Right atrium auricular region (tissue), 2 donors: Measurements from ENCODE around the gene ETV2. TPM values are rescaled to one million over a fixed set of nuclear protein-coding genes. Genes with fewer than 3 reads are reported as not detected.

Experiments used
- DNase-seq: peaks from one replicate; pipeline ENCODE4 v3.0.0-alpha.2; 2019; ENCODE audit warnings: low spot score
- H3K27ac ChIP-seq, 2 donors: fragments of 200-600 bp; sonication (generic); 1 replicate in 1 of 2; 2 replicates in 1 of 2; pipeline ENCODE4 v1.5.1; 2016 to 2019
- H3K27me3 ChIP-seq, 2 donors: fragments of 200-600 bp; sonication (generic); one replicate each; pipeline versions ENCODE4 v1.5.1 to v1.6.0; 2017 to 2019
- H3K36me3 ChIP-seq: fragments of 200-600 bp; sonication (generic); one replicate; pipeline ENCODE4 v1.5.1; 2016
- H3K4me1 ChIP-seq, 2 donors: fragments of 200-600 bp; sonication (generic); one replicate each; pipeline versions ENCODE4 v1.5.1 to v1.6.0; 2017 to 2019
- H3K4me3 ChIP-seq, 2 donors: fragments of 200-600 bp; sonication (generic); 1 replicate in 1 of 2; 2 replicates in 1 of 2; pipeline ENCODE4 v1.5.1; 2017 to 2019; ENCODE audit warnings: mild to moderate bottlenecking in 1 of 2, moderate library complexity in 1 of 2
- H3K9me3 ChIP-seq, 2 donors: fragments of 200-600 bp; sonication (generic); one replicate each; pipeline ENCODE4 v1.5.1; 2019
- total RNA-seq, 2 donors: library from RNA; depleted of rRNA; stranded (reverse); fragments of >200 nt; gene quantifications; one replicate each; pipeline ENCODE4 v1.1.0, GENCODE V29; 2016
- TF ChIP-seq, protein P1 (sequence below), 2 donors: fragments of 200-600 bp; sonication (generic); IDR thresholded peaks; one replicate each; pipeline ENCODE4 v1.5.1; 2019; ENCODE audit warnings: antibody characterized with exemption in 2 of 2

ETV2 gene
- total RNA-seq, 2 donors from 2014 or later: 1.2 TPM; not detected in 1

DNA sequence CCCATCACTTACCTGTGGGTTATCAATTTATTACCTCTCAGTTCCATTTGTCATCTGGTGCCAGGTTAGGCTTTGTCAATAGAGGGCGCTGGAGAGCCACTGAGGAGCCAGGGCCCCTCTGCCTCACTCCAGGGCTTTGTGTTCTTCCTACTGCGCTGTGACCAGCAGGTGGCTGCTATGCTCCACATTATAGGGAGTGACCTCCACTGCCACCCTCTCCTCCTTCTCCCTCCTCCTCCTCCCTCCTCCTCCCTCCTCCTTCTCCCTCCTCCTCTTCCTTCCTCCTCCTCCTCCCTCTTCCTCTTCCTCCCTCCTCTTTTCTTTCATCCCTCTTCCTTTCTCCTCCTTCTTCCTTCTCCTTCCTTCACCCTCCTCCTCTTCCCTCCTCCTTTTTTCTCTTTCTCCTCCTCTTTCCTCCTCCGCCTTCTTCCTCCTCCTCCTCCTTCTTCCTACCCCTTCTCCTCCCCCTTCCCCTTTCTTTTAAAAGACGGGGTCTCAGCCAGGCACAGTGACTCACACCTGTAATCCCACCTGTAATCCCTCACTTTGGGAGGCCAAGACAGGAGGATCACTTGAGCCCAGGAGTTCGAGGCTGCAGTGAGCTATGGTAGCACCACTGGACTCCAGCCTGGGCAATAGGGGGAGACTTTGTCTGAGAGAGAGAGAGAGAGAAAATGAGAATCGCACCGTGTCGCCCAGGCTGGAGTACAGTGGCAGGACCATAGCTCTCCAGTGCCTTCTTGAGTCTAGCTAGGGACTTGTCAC is 52.5 kb downstream of the ETV2 start:
- DNase-seq: peak; percentile 84
- no peaks in the 10 kb centered on the region for H3K36me3 ChIP-seq
- no peaks in the 10 kb centered on the region for H3K27me3 ChIP-seq
- H3K9me3 ChIP-seq: no peaks in the 10 kb centered on the region
- H3K27ac ChIP-seq: no peak overlapping the region
- H3K4me1 ChIP-seq: no peaks in the 10 kb centered on the region
- TF ChIP-seq, protein P1, sequence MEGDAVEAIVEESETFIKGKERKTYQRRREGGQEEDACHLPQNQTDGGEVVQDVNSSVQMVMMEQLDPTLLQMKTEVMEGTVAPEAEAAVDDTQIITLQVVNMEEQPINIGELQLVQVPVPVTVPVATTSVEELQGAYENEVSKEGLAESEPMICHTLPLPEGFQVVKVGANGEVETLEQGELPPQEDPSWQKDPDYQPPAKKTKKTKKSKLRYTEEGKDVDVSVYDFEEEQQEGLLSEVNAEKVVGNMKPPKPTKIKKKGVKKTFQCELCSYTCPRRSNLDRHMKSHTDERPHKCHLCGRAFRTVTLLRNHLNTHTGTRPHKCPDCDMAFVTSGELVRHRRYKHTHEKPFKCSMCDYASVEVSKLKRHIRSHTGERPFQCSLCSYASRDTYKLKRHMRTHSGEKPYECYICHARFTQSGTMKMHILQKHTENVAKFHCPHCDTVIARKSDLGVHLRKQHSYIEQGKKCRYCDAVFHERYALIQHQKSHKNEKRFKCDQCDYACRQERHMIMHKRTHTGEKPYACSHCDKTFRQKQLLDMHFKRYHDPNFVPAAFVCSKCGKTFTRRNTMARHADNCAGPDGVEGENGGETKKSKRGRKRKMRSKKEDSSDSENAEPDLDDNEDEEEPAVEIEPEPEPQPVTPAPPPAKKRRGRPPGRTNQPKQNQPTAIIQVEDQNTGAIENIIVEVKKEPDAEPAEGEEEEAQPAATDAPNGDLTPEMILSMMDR (IDR thresholded peaks at IDR 0.05): peak; percentile 97
- no peak overlapping the region for H3K4me3 ChIP-seq

Other genes with a start within 250 kb of the ETV2 start
- under 1 TPM in 1 of 2 donors, not detected in 1; 0.20 TPM for gene FFAR2, start 193.5 kb upstream of the ETV2 start, total RNA-seq
- gene KRTDAP, start 151.3 kb upstream of the ETV2 start, total RNA-seq: not detected
- 10 to 100 TPM in 1 of 2 donors, 1 to 10 TPM in 1; 6.9 to 52.4 TPM for gene DMKN, start 128.1 kb upstream of the ETV2 start, total RNA-seq
- gene SBSN, start 113.4 kb upstream of the ETV2 start, total RNA-seq: not detected
- not detected for gene GAPDHS, start 108.3 kb upstream of the ETV2 start, total RNA-seq
- gene TMEM147, start 96.1 kb upstream of the ETV2 start, total RNA-seq: 100 to 1,000 TPM in 1 of 2 donors, 10 to 100 TPM in 1; 93.3 to 106 TPM
- not detected for gene ATP4A, start 78.1 kb upstream of the ETV2 start, total RNA-seq
- not detected for gene PMIS2, start 55.6 kb upstream of the ETV2 start, total RNA-seq
- gene HAUS5, start 29.0 kb upstream of the ETV2 start, total RNA-seq: 1 to 10 TPM; 2.2 to 3.9 TPM
- 10 to 100 TPM; 40.4 to 52.4 TPM for gene RBM42, start 12.7 kb upstream of the ETV2 start, total RNA-seq
- 1,000 to 10,000 TPM; 1,397 to 1,663 TPM for gene COX6B1, start 6.6 kb downstream of the ETV2 start, total RNA-seq
- gene UPK1A, start 24.8 kb downstream of the ETV2 start, total RNA-seq: not detected
- not detected for gene ZBTB32, start 62.8 kb downstream of the ETV2 start, total RNA-seq
- 10 to 100 TPM; 11.9 to 12.9 TPM for gene KMT2B, start 76.3 kb downstream of the ETV2 start, total RNA-seq
- 1 to 10 TPM; 1.8 to 6.4 TPM for gene IGFLR1, start 100.7 kb downstream of the ETV2 start, total RNA-seq
- 10 to 100 TPM; 19.9 to 33.1 TPM for gene U2AF1L4, start 103.7 kb downstream of the ETV2 start, total RNA-seq
- gene PSENEN, start 103.9 kb downstream of the ETV2 start, total RNA-seq: 10 to 100 TPM; 26.1 to 35.0 TPM
- 10 to 100 TPM in 1 of 2 donors, 1 to 10 TPM in 1; 8.9 to 13.6 TPM for gene LIN37, start 106.8 kb downstream of the ETV2 start, total RNA-seq
- 100 to 1,000 TPM in 1 of 2 donors, 10 to 100 TPM in 1; 98.4 to 104 TPM for gene HSPB6, start 115.3 kb downstream of the ETV2 start, total RNA-seq
- gene PROSER3, start 116.4 kb downstream of the ETV2 start, total RNA-seq: 1 to 10 TPM; 7.2 TPM
- 1 to 10 TPM; 1.3 to 1.4 TPM for gene ARHGAP33, start 133.8 kb downstream of the ETV2 start, total RNA-seq
- gene PRODH2, start 171.1 kb downstream of the ETV2 start, total RNA-seq: not detected
- gene NPHS1, start 210.8 kb downstream of the ETV2 start, total RNA-seq: not detected
- gene KIRREL2, start 215.2 kb downstream of the ETV2 start, total RNA-seq: under 1 TPM in 1 of 2 donors, not detected in 1; 0.51 TPM
- gene APLP1, start 226.8 kb downstream of the ETV2 start, total RNA-seq: 10 to 100 TPM; 17.5 to 33.6 TPM